ENCODE measurements around the gene FBN3. TPM values are rescaled to one million over a fixed set of nuclear protein-coding genes. Genes with fewer than 3 reads are reported as not detected.
A peak's percentile ranks its signal among the peaks of the same experiment; 100 is the strongest.

FBN3 gene
- total RNA-seq, 1 experiment from 2014 or later: under 0.01 TPM

- no peak for DNase-seq (ENCODE audit: extremely low read depth, low read depth)
Measured at GRCh38 chr19:8069096-8069973, 80.1 kb downstream of the FBN3 start.

- DNase-seq (ENCODE audit: extremely low read depth, low read depth): no peak
Measured at GRCh38 chr19:8065875-8066261, 83.5 kb downstream of the FBN3 start.

DNA sequence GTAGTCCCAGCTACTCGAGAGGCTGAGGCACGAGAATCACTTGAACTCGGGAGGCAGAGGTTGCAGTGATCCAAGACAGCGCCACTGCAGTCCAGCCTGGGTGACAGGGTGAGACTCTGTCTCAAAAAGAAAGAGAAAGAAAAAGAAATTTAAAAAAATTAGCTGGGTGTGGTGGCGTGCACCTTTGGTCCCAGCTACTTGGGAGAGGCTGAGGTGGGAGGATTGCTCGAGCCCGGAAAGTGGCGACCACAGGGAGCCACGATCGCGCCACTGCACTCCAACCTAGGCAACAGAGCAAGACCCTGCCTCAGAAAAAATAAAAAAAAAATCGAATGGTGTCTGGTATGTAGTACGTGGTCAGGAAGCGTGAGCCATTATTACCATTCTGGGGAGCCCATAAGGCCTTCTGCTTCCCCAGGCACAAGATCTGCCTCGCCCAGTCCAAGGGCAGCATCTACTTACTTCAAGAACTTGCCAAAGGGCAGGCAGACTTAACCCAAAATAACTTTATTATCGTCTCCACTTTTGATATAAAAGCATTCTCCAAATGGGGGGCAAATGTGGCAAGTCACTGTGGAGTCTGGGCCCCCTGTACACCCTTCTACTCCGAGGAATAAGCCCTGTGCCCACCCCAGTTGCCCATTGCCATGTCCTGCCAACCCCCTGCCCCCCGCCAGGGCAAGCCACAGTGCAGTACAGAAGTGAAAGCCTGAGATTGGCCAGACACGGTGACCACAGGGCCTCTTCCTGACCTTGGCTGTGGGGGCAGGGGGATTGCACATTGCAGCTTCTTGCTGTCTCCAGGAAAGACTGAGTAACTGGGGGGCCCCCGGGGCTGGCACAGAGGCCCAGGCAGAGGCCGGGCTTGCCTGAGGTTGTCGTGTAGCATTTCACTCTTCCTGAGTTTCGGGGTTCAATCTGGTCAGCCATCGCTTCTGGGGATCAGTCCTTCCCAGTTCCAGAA lies 84.2 kb downstream of the FBN3 start:
- DNase-seq (ENCODE audit: extremely low read depth, low read depth): no peak

- no peak for DNase-seq (ENCODE audit: extremely low read depth, low read depth)
Measured at GRCh38 chr19:8057545-8058270, 91.7 kb downstream of the FBN3 start.

- no peak for DNase-seq (ENCODE audit: extremely low read depth, low read depth)
Measured at GRCh38 chr19:8056533-8056932, 92.9 kb downstream of the FBN3 start.

- no peak for DNase-seq (ENCODE audit: extremely low read depth, low read depth)
Measured at GRCh38 chr19:8054169-8054568, 95.2 kb downstream of the FBN3 start.

DNA sequence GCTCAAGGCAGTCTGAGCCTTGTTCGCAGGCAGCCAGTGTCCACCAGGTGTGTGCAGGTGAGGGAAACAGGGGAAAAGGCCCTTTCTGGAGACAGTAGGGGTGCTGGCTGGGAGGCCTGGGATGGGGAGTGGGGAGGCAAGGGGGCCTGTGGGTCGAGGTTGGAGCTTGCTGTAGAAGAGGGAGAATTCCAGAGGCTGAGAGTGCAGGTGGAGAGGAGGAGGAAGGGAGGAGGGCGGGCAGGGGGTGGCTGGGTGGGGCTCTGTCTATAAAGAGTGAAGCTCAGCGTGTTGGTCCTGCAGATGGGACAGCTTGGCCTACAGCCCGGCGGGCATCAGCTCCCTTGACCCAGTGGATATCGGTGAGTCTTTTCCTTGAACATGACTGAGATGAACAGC lies 96.9 kb downstream of the FBN3 start, which contains the start of gene CCL25:
TSS of gene CCL25 (plus strand) at position 297 of the 396 bp plus-strand sequence. CDS start 290 bp downstream, outside the sequence.
- DNase-seq (ENCODE audit: extremely low read depth, low read depth): no peak

DNA sequence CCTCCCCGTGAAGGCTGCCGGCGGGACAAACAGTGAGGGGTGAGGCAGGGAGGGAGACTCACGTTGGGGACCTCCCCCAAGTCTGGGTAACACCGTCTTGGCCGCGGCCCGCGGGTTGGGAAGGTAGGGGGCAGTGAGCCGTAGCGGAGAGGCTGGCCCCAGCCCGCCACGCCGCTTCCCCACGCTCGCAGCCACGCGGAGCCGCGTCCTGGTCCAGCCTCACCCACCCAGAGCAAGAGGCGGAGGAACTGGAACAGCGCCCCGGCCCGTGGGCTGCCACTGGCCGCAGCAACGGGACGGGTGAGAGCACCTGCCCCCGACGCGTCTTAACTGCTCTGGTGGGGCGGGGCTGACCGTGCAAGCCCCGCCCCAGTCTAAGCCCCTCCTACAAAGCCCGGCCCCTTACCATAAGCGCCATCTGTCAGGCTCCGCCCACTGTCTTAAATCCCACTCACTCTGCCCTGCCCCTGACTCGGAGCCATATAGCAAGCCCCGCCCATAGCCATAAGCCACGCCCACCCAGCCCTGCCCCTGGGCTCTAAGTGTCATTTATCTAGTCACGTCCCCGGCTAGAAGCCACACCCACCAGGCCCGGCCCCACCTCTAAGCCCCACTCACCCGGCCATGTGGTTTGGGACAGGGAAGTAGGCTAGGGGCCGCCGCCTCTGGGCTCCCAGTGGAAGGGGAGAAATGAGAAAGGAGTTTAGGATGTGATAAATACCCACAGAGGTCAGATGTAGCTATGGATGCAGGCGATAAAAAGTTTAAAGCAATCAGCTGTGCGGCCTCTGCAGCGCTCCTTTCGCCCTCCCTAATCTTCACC lies 98.9 kb downstream of the FBN3 start:
- DNase-seq (ENCODE audit: extremely low read depth, low read depth): peak; percentile 81

DNA sequence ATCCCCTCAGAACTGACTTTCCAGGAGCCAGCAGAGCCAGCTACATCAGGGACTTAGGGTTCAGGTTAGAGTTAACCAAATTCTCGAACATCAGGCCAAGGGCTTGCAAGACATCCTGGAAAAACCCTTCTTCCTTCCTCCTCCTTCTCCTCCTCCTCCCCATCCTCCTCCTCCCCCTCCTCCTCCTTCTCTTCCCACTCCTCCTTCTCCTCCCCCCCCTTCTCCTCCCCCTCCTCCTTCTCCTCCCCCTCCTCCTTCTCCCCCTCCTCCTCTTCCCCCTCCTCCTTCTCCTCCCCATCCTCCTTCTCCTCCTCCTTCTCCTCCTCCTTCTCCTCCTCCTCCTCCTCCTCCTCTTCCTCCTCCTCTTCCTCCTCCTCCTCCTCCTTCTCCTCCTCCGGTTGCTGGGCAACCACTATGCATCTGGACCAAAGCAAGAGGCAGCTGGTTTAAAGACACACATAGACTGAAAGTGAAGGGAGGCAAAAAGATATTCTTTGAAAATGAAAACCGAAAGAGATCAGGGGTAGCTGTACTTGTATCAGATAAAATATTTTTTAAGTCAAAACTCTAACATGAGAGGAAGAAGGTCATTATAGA lies 102.7 kb downstream of the FBN3 start:
- DNase-seq (ENCODE audit: extremely low read depth, low read depth): no peak

GRCh38 chr19:8045872-8046568 lies 103.4 kb downstream of the FBN3 start:
- DNase-seq (ENCODE audit: extremely low read depth, low read depth): no peak

DNA sequence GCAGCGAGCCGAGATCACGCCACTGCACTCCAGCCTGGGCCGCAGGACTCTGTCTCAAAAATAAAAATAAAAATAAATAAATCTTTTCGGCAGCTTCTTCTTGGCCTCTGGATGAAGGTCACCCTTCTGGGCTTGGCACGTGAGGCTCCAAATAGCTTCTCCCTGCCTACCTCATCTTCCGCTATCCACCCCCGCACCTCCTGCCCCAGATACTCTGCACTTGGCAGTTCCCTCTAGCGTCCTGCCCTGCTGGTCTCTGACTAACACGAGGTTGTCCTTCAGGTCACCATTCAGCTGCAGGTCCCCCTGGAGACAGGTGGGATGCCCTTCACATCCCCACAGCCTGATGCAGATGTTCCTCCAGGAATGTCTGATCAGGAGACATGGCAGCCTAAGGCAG lies 105.4 kb downstream of the FBN3 start:
- no peak for DNase-seq (ENCODE audit: extremely low read depth, low read depth)

- DNase-seq (ENCODE audit: extremely low read depth, low read depth): no peak
Measured at GRCh38 chr19:8042900-8043299, 106.5 kb downstream of the FBN3 start.

GRCh38 chr19:8041531-8041931 lies 107.9 kb downstream of the FBN3 start:
- no peak for DNase-seq (ENCODE audit: extremely low read depth, low read depth)

- DNase-seq (ENCODE audit: extremely low read depth, low read depth): no peak
Measured at GRCh38 chr19:8039231-8039630, 110.2 kb downstream of the FBN3 start.

- DNase-seq (ENCODE audit: extremely low read depth, low read depth): no peak
Measured at GRCh38 chr19:8038815-8039214, 110.6 kb downstream of the FBN3 start.

DNA sequence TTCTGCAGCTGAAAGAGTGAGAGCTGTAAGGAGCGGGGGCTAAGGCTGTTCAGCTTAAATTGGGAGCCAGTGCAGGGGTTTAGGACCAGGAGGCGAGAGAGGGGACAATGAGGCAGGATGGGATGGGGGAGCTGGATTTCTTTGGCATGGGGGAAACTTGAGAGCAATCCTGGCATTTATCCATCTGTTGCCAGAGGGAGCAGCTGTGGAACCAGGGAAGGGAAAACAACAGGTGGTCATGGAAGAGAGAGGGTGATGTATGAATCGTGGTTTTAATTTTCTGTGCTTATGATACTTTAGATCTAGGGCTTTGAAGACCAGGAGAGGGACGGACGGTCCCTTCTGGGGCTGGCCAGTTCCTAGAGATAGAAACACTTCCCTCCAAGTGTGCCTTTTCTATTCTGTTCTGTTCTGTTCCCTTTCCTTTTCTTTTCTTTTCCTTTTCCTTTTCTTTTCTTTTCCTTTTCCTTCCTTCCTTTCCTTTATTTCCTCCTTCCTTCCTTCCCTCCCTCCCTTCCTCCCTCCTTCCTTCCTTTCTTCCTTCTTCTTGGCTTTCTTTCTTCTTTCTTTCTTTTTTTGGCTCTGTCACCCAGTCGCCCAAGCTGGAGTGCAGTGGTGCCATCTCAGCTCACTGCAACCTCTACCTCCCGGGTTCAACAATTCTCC lies 112.8 kb downstream of the FBN3 start:
- no peak for DNase-seq (ENCODE audit: extremely low read depth, low read depth)

GRCh38 chr19:8034178-8034525 lies 115.2 kb downstream of the FBN3 start:
- DNase-seq (ENCODE audit: extremely low read depth, low read depth): no peak

All from NCI-H460 (cell line).